Stimulated activated CD4-positive, alpha-beta T cell treated with anti-CD3 and anti-CD28 coated beads, Interleukin-4, amount 100 ng/mL, for 24 hours (primary cell): ENCODE data around the gene PRKCZ.
A peak's percentile ranks its signal among the peaks of the same experiment; 100 is the strongest.

ENCODE experiments used
- DNase-seq: peaks from one replicate; pipeline ENCODE4 v3.0.0-alpha.2; 2020

Gene PRKCZ

DNA sequence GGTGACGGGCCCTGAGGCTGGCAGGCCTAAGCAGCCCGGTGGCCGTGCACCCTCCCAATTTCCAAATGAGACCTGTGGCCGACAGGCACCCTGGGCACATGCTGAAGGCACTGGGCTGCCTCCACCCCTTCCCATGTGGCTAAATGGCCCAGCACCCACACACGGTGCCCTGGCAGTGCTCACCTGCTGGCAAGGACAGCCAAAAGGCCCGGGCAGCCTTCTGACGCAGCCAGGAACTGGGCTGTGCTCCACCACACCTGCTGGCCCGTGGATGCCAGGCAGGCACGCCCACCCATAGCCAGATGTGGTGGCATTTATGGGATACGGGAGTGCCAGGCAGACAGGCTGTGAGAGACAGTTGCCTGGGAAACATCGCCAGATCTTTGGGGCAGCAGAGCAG is 148.4 kb downstream of the PRKCZ start:
- no peak for DNase-seq

DNA sequence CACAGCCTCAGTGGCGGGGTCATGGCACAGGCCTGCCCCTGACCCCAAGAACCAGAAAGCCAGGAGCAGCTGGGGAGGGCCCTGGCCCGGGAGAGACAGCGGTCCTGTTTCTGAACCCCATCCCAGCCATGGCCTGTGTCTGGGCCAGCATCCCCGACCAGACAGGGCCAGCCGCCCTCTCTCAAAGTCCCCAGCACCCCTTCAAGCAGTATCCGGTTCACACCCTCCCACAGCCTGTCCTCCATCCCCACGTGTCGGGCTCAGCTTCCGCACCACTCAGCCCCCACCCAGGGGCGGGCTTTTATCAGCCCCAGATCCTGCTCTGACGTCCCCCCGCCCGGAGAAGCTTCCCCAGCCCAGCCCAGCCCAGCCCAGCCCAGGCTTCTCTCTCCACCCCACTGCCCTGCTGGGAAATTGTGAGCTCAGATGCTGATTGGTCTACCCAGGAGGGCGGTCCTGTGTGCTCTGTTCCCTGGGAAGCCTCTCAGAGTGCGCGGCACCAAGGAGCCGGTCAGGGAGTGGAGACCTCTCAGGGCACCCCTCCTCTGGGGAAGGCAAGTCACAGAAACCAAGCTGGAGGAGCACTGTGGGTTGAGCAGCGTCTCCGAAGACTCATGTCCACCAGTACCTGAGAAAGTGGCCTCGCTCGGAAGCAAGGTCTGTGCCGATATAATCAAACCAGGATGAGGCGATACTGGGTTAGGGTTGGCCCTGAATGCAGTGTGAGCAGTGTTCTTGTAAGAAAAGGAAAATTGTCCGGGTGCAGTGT is 149.0 kb downstream of the PRKCZ start:
- DNase-seq: peak; percentile 82

DNA sequence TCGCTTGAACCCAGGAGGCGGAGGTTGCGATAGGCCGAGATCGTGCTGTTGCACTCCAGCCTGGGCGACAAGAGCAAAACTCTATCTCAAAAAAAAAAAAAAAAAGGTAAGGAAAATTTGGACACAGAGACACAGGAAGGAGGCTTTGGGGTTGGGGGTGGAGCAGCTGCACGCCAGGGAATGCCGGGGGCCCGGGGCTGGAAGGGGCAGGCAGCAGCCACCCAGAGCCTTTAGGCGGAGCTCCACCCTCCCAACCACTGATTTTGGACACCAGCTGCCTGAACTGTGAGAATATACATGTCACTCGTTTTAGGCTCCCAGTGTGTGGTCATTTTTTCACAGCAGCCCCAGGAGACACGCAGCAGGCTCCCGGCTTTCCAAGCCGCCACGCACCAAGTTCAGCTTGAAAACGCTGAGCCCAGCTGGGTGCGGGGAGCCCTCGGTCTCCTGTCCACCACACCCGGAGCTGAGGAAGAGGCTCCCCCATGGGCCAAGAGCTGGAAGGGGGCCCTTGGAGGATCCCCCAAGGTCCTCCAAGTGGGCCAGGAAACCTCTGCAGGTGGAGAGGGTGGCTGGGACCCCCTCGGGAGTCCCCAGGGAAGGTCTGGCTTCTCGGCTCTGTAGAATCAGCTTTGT is 150.2 kb downstream of the PRKCZ start:
- no peak for DNase-seq

DNA sequence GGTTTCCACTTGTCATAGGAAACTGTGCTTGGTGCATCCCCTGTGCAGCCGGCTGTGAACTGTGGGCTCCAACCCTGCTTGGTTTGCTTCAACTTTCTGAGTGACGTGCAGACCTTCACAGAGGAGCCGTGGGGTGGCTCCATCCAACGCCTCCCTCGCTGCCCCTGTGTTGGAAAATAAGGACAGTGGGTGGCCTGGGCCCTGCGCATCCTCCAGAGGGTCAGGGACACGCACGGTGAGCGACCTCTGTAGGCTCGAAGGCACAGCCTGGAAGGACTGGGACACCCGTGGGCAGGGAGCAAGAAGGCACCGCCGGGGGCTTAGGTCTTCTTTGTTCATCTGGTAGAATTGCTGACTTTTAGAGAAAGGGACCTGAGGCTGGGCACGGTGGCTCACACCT is 150.9 kb downstream of the PRKCZ start:
- DNase-seq: no peak

DNA sequence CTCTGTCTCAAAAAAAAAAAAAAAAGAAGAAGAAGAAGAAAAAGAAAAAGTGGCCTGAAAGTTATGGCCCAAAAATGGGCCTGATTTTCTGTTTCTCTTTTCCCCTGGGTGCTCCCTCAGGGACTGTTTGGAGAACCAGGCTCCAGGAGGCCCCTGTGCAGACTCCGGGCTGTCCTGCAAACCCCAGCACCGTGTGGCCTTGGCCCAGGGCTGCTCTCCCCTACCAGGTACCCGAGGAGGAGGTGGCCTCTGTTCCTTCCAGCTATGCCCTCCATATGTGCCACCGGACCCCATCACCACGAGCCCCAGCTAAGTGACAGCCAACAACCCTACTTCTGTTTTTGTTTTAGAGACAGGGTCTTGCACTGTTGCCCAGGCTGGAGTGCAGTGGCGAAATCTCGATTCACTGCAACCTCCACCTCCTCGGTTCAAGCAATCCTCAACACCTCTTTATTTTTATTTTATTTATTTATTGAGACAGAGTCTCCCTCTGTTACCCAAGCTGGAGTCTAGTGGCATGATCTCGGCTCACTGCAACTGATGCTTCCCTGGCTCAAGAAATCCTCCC is 151.9 kb downstream of the PRKCZ start:
- no peak for DNase-seq

DNA sequence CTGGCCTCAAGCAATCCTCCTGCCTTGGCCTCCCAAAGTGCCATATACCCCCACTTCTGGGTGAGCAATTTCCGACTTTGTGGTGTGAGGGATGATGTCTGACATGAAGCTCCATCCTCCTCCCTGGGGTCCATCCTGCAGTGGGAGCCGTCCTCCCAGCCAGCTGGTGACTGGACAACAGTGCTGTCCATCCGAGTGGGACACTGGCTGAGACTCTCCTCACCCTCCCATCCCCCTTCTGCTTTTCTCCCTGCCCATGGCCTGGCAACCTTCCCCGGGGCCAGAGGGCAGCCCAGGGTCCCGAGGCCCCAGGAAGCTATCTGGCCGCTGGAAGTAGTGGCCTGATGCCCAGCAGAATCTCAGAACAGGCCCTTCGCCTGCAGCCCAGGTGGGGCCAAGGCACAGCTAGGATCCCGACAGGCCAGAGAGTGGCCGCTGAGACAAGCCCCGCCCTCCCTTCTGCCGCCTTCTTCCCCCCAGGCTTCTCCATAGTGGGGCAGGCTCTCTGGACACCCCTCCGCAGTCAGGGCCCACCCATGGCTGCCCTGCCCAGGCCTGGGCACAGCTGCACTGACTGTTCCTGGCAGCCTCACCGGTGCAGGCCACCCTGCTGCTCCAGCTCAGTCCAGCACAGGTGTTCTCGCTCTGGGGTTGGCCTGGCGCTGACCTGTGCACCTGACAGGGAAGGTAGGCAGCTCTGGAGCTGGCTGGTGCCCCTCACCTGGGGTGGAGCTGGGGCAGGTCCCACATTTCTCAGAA is 152.8 kb downstream of the PRKCZ start:
- DNase-seq: no peak

DNA sequence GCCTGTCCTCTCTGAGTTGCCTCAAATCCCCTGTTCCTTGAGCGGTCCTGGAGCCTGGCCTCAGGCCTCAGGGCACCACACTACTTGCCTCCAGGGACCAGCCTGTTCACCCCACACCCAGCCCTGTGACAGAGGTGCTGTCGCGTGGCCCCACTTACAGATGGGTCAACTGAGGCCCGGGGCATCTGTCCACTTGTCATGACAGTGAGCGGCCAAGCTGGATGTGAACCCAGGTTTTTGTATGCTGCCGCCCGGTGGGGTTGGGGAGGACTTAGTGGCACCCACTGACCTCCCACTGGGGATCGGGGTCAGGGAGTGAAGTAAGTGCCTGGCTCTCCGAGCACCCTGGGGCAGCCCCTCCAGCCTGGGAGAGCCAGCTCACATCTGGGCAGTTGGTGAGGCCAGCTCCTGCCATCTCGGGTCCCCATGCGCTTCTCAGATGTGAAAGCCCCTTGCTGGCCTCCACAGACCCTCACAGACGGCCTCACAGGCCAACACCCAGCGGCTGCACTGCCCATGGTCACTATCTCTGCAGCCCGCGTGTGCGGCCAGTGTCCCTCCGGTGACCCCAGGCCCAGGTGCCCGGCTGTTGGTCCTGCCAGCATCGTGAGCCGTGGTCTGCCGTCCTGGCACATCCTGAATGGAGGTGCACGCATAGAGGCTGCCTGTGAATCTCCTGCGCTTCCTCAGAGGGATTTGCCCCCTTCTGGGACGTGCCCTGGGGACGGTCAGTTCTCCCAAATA is 153.6 kb downstream of the PRKCZ start:
- no peak for DNase-seq

DNA sequence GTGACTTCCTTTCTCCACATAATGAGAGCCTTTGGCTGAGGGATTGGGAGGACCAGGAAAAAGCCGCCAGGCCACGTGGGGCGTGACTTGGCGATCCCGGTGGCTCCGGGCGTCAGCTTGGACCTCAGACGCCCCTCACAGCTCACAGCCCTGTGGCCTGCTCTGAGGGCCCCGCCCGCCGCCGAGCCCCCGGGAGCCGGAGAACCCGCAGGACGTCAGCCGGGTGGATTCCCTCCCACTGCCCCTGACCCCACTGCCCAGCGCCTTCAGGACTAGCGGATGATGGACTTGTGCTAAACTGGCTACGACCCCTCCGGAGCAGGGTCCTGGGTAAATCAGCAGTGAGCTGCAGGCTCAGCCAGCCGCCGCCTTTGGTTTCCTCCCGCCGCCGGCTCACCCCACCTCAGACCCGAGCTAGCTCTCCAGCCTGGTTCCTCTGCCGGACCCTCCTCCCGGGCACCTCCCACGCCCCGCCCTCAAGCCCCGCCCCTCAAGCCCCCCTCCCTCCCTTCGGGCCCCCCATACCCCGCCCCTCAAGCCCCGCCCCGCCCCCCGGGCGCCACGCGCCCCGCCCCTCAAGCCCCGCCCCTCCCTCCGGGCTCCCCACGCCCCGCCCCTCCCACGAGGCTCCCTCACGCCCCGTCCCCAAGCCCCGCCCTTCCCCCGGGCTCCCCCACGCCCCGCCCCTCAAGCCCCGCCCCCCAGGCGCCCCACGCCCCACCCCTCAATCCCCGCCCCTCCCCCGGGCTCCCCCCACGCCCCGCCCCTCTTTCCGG is 154.4 kb downstream of the PRKCZ start:
- no peak for DNase-seq

DNA sequence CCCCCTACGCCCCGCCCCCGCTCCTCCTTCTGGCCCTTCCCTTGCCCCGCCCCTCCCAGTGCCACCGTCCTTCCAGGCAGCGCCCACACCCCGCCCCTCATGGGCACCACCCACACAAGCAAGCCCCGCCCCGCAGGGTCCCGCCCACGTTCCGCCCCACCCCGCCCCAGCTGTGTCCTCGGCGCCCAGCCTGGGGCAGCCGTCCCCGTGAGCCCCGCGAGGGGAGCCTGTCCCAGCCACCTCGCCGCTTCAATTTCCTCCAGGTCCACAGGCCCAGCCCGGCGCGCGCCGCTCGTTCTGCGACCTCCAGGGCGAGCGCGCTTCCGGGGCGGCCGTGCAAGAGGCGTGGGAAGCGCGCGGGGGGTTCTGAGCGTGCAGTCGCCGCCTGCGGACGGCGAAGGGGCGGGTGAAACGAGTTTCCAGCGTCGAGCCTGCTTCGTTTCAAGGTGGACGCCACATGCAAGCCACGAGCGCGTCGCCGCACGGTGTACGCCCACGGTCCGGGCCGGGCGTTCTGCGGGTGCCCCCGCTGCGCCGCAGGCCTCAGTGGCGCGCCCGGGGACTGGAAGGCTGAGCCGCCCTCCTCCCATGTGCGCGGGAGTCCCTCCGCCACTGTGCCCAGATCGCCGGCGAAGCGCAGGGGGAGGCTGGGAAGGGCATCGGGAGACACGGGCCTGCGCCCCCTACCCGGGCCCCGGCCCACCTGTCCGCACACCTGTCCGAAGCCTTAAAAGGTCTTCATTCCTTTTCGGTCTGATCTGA is 155.2 kb downstream of the PRKCZ start:
- DNase-seq: peak; percentile 88

DNA sequence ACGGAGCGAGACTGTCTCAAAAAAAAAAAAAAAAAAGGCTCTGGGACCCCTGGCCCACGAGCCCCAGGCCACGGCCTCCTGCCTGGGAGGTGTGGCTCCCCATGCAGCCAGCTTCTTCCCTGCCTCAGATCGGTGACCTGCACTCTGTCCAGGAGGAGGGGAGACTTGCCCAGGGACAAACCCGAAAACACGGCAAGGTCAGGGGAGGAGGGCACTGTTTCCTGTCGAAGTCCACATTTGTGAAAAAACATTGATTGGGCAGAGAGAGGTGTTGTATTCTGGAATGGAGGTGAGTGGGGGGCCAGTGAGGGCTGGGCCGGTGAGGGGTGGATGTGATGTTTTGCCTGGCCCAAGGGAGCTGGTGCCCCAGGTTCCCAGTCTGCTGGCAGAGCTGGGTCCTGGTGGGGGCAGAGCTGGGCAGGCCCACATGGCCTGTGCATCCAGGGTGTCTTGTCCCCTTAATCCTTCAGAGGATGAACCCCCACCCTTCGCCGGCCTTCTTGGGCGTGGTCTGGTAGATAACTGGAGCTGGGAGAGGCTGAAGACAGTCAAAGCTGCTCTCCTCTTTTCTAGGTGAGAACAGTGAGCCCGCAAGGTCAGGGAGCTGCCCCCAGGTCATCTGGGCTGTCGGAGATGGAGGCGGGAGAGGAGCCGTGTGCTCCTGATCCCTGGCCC is 156.7 kb downstream of the PRKCZ start:
- no peak for DNase-seq

DNA sequence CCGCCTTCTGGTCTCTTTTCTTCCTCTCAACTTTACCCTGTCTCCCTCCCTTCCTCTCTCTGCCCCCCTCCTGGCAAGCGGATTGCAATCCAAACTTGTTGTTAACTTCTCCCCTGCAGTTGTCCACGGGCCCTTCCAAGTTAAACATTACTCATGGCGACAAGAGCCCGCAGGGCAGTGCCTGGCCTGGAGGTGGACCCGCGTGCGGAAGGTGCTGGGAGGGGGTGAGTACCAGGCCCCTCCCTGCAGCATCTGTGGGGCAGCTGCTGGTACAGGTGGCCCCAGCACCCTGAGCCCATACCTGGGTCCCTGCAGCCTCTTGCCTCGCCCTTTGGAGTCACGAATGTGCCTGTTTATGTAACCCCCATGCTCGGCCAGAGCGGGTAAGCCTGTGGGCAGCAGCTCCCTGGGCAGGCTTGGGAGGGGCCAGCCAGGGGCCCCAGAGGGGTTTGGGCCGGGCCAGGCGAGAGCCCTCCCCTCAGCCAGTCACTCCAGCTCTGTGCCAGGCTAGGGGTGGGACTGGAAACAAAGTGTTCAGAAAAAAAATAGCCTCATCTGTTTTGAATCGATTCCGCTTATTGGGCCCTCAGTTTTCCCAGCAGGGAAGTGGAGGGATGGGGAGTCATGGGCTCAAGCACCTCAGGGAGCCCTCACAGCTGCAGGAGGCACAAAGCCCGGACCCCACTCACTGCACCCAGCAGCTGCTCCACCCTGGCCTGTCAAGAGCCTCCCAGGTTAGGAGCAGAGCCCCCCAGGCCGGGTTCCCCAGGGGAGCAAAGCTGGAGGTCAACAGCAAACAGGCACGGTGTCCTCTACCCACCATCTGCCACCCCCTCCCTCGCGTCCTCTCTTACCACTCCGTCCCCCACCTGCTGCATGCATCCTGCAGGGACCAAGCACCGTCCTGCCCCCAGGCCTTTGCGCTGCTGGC is 158.4 kb downstream of the PRKCZ start:
- DNase-seq: no peak

DNA sequence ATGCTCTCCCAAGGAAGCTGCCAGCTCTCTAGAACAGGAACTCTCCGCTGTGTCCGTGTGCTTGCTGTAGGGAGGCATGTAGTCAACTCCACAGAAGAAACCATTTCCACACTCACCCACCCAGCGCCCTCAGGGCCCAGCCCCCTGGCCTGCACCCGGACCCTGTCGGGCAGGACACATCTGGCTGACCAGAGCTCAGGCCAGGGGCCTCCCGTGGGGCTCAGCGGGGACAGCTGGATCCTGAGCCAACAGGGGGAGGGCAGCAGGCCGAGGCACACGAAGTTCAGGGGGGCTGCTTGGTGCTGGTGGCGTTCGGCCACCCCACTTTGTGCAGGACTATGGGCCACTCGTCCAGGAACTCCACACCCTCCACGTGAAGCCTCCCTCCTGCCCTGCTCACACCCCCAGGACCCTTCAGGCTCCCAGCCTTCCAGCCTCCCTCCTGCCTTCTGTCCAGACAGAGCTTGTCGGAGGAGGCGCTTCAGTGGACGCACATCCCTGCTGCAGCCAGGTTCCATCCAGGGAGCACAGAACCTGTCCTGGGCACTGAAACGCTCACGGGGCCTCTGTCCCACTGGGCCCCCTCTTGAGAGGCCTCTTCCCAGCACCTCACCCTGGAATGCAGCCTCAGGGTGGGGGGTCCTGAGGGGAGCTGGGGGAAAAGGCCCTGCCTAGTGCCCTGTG is 159.3 kb downstream of the PRKCZ start:
- DNase-seq: no peak

DNA sequence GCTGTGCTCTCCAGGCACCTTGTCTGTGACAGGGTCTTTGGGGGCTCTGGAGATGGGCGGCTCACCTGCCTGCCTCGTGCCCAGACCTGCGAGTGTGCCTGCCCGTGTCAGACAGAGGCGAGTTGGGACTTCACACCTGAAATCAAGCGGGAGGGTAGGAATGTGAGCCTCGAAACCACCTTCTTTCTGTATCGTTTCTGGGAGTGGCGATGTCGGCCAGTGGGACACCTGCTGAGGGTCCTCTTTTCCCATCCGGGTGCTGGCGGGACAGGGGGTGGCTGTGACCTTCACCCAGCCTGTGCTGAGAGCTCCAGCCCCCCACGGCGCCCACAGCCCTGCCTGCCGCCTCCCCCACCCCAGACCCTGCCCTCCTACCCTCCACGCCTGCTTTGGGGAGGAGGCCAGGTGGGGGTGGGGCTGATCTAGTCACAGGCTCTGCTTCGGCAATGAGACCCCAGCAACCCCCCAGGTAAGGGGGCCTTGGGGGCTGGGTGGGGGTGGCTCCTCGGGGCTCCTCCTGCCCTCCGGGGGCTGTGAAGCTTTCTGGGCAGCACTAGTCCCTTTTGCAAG is 160.0 kb downstream of the PRKCZ start:
- no peak for DNase-seq

DNA sequence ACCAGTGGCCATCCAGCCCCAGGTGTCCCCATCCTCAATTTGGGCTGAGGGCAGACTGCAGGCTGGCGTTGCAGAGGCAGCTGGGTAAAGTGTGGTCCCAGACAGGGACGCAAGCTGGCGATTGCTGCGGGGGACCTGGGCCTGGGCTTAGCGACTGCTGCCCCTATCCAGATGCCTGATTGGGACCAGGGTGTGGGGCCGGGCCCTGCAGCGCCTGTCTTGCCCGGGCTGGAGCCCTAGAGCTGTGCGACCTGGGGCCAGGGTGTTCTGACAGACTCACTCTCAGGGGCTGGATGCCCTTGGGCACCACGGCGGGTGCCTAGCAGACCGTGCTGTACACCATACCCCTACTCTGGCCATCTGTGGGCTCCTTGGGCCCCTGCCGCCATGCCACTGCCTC is 160.6 kb downstream of the PRKCZ start:
- DNase-seq: no peak

DNA sequence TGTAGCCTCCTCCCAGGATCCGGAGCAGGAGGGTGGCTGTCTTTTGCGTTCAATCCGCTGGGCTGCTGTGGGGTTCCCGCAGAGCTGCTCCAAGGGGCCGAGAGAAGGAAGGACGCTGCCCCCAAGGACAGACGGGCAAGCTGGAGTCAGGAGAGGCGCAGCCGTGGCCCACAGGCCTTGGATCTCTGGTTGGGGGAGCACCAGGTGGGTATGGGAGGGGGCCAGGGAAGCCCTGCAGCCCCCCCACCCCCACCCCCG is 162.0 kb downstream of the PRKCZ start:
- no peak for DNase-seq

DNA sequence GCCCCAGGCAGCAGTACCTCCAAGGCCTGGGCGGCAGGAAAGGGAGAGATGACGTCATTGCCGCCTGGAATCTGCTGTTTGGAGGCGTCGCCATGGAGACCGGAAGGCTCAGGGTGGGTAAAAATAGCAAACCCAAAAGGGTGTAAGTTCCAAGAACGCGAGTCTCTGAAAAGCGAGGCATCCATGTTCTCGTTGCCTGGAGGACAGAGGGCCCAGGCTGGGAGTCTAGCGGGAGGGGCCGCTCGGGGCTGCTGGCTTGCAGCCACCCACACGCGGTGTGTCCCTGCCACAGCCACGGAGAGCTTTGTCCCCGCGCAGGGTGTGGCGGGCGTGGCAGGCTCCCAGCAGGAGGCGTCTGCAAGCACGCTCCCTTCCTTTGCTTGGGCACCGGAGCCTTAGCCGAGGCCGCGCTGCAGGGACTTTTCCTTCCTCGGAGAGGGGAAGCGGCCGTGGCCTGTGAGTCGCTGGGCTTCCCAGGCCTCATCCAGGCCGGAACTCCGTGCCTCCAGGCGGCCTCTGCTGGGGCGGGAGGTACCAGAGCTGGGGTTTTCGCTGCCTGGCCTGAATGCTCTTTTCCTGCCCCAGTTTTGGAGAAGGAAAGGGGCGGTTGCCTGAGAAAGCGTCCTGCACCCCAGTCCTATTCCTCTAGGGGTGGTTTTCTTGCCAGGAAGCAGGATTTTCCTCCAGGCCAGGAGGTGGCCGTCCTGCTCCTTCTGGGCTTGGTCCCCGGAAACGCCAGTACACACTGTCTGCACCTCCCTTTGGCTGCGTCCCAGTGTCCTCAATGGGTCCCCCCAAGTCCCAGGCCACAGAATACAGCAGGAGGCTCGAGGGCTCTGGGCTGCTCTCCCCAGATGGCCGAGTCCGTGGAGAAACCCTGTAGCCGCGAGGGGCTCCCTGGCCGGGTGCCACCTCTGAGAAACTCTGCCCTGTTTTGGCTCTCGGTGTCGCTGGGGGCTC is 162.6 kb downstream of the PRKCZ start:
- peak; percentile 50 for DNase-seq
